GM04503 (cell line): Measurements from ENCODE around the gene CSNK2A2.

Experiments
- DNase-seq: peaks from one replicate; pipeline ENCODE4 v3.0.0-alpha.2; 2012; ENCODE audit warnings: low read depth

CSNK2A2 gene

DNA sequence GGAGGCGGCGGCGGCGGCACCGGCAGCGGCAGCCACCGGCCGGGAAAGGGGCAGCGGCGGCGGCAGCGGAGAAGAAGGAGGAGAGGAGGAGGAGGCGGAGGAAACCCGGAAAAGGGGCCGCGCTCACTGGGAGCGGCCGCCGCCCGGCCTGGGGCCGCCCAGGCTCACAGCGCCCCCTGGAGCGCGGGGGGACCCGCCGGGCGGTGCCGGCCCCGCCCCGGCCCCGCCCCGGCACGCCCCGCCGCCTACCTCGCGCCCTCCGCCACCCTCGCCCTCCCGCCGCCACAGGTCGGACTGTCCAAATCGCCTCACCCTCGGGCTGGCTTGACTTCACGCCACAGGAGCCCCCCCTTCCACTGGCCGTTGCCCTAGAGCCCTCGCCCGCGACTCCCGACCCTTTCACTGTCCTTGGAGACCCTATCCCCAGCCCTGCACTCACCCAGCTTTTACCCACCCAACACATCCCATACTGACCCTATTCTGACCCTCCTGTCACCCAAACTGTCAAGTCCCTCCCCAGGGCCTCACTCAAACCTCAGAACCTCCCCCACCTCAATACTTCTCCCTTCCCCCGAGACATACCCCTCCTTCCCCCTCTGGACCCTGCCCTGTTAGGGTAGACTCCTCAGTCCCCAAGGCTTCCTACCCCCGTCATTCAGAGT lies at the start of gene CSNK2A2:
TSS of gene CSNK2A2 (minus strand) at position 85 of the 662 bp plus-strand sequence. CDS start 370 bp downstream, outside the sequence.
- no peak for DNase-seq

DNA sequence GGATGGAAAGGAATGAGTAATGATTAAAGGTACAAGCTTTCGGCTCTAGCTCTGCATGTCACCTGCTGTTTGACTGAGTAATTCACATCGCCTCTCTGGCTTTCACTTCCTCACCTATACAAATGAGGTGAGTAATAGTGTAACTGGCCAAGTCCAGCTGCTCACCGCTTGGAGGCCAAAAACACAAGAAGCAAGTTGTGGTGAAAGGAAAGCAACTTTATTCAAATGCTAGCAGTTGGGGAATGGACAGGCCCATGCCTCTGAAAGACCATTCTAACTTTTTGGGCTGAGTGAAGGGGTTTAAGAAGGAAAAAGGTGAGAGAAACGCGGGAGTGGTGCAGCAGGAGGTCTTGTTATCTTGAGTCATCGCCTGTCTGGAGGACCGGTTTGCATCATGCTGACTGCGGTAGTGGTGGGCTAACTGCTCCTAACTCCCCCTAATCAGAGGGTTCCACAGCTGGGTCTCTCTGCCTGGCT lies 45.7 kb upstream of the CSNK2A2 start:
- no peak for DNase-seq

DNA sequence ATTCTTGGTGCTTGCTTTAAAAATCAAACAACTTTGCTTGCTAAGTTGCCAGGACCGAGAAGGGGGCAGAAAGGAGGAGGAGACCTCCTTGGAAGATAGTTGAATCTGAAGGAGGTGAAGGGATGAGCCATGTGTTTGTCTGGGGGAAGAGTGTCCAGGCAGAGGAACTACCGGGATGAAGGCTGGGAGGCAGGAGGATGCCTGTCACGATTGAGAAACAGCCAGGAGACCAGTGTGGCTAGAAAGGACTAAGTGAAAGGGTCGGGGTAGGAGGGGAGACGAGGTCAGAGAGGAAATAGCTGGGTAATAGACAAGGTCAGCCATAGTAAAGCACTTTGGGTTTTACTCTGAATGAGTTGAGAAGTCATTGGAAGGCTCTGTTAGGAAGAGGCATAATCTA lies 38.9 kb upstream of the CSNK2A2 start:
- DNase-seq = no peak

DNA sequence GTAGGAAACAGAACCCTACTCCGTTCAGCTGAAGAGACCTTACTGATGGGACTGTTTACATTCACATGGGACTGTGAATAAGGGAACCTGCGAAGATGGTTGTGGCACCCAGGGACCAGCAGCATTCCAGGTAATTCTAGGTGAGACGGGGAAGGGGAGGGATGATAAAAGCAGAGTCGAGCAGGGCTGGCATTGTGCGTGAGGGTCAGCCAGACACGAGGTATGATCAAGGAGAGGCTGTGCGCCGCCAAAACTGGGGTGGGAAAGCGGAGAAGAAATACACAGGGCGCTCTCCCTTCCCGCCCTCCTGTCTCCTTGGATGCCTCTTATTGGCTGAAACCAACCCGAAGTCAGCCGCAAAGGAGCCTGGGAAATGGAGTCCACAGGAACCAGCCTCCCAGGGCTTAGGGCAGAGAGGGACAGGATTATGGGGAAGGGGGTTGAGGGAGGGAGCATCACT lies 38.4 kb upstream of the CSNK2A2 start:
- peak; percentile 9 for DNase-seq

DNA sequence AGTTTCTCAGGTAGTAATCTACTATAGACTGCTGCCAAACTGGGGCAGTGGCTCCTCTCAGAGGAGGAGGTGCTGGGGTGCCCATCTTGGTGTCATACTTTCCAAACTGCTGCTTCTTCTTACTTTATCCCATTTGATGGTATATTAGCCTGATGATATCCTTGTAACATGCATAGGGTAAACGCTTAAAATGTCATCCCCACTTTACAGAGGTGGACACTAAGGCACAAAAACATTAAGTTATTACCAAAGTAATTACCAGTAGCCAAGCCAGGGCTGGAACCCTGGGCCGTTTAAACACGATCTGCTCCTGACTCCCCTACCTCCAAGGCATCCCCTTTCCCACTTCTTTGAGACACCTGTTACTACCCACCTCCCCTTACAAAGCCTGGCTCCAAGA lies 37.8 kb upstream of the CSNK2A2 start:
- no peak for DNase-seq

DNA sequence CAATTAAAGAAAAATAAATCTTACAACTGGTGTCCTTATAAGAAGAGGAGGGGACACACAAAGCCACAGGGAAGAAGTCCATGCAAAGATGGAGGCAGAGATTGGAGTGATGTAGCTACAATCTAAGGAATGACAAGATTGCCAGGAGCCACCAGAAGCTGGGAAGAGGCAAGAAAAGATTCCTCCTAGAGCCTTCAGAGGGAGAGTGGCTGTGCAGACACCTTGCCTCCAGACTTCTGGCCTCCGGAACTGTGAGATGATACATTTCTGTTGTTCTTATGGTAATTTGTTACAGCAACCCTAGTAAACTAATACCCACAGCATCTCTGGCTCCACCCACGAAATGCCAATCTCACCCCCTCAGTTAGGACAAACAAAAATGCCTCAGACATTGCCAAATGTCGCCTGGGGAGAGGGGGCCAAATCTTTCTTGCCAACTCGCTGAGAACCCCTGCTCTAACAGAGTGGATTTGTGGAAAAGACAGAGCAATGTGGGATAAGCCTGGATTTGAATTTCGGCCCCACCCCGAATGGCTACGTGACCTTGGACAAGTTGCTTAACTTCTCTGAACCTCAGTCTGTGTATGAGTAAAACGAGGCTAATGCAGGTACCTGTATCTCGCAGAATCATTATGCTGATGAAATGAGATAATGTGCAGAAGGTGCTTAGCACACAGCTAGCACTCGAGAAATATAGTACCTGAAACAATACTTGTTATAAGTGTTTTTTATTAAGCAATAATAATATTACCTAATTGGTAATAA lies 37.1 kb upstream of the CSNK2A2 start:
- no peak for DNase-seq

DNA sequence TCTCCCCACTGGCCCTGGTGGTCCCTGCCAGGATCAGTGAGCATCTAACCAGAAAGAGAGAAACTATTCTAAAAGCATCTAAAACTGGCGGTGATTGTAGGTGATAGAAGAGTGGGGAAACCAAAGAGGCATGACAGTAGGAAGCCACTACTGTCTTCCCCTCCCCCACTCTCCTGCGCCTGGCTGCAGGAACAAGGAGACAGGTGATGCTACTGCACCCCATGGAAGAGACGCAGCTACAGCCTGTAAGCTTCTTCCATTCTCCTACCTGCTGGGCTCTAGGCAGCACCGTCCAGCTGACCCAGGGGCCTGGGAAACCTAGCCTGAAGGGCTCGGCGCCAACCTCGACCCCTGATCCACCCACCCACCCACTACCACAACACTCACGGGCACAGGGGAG lies 32.4 kb upstream of the CSNK2A2 start:
- no peak for DNase-seq

DNA sequence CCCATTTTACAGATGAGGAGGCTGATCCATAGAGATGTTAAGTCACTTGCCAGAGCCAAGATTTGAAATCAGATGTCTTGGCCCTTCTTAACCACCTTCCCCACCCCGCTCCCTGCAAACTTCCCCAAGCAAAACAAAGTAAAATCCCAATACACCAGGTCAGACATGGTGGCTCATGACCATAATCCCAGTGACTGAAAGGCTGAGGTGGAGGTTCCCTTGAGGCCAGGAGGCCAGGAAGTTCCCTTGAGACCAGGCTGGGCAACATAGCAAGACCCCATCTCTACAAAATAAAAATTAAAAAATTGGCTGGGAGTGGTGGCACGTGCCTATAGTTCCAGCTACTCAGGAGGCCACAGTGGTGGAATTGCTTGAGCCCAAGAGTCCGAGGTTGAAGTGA lies 28.9 kb upstream of the CSNK2A2 start:
- no peak for DNase-seq

DNA sequence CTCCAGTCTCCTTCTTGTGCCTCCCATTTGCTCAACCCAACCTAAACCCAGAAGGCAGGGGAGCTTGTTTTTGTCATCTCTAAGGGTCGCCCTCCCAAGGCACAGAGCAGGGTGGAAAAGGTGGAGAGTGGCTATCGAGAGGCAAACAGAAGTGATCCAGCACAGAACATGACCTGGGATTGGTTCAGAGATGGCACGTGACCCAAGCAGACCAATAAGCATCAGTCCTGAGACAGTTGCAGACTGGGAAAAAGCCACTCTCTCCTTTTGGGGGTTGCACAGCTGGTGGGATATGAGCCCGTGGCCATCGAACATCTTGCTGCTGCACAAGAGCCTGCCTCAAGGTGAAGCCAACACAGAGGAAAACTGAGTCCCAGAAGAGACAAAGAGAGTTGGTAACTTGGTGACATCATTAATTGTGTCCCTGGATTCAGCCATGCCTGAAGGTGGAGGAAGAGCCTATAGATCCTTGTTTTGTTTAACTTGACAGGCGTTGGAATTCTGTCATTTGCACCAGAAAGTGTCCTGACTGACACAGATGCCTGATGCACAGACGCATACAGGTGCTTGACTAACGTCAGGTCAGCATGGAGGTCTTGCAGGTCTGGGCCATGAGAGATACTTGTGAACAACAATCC lies 28.2 kb upstream of the CSNK2A2 start:
- no peak for DNase-seq

DNA sequence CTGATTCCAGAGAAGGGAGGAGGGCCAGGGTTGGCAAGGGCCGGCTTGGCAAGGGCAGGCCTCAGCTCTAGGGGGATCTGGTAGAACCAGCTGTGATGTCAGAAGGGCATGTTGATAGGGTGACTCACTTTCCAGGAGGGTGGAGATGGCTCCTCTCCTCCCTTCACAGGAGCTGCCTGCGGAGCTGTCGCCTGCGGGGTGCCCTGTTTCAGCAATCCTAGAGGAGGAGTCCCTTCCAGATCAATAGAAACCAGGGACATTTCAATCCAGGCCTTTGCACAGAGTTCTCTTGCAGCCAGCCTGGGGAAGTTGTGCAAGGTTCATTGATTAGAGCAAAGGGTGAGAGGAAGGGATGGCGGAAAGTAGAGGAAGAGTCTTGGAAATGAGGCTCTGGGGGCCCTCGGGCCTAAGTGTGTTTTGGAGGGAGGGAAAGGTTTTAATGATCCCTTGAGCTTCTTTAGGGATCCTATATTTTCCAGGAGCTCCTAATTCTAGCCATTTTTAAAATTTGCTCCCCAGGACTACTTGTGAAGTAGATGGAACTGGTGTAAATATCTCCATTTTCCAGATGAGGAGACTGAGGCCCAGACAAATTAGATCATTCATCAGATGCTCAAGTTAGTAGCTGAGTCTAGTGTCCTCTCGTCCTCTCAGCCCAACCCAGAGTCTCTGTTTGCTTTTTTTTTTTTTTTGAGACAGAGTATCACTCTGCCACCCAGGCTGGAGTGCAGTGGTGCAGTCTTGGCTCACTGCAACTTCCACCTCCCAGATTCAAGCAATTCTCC lies 24.8 kb upstream of the CSNK2A2 start:
- no peak for DNase-seq

DNA sequence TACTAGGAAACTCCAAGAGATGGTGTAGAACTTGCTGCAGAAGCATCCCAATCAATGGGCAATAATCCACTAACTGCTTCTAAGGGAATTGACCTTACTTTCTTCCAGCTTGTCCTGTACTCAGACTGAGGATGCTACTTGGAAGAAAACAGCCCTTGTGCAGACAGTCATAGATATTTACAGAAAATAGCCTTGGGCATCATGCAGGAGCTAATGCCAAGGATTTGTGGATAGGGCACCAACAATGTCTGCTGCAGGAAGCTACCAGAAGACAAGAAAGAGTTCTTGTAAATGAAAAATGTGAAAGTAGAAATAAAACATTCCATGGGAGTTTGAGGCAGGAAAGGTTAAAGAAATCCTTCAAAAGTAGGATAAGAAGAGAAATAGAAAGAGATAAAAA lies 21.5 kb upstream of the CSNK2A2 start:
- no peak for DNase-seq

DNA sequence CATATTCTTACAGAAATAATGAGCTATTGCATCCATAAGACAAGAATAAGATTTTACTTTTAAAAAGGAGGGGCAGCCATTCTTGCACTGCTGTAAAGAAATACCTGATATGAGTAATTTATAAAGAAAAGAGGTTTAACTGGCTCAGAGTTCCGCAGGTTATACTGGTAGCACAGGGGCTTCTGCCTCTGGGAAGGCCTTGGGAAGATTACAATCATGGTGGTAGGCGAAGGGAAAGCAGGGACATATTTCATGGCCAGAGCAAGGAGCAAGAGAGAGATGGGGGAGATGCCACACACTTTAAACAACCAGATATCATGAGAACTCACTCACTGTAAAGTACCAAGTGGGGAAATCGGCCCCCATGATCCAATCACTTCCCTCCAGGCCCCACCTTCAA lies 20.9 kb upstream of the CSNK2A2 start:
- no peak for DNase-seq

DNA sequence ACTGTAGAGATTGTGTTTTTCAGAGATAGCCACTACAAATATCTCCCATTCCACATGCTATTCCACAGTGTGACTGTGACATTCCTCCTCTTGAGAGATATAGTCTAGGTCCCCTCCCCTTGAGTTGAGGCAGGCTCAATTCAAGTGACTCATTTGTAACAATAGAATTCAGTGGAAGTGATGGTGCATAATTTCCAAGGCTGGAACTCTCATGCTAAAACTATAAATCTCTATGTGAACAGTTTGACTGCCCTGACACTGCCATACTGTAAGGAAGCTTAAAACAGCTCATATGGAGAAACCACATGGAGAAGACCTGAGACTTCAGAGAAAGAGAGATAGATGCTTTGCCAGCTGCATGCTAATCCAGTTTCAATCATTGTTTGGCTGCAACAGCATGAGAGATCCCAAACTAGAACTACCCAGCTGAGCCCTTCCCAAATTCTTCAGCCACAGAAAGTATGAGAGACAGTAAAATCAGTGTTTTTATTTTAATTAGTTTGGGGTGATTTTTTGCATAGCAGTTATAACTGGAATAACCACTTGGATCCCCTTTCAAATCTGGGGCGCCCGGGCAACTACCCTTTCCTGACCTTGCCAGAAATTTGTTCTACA lies 19.5 kb upstream of the CSNK2A2 start:
- no peak for DNase-seq

DNA sequence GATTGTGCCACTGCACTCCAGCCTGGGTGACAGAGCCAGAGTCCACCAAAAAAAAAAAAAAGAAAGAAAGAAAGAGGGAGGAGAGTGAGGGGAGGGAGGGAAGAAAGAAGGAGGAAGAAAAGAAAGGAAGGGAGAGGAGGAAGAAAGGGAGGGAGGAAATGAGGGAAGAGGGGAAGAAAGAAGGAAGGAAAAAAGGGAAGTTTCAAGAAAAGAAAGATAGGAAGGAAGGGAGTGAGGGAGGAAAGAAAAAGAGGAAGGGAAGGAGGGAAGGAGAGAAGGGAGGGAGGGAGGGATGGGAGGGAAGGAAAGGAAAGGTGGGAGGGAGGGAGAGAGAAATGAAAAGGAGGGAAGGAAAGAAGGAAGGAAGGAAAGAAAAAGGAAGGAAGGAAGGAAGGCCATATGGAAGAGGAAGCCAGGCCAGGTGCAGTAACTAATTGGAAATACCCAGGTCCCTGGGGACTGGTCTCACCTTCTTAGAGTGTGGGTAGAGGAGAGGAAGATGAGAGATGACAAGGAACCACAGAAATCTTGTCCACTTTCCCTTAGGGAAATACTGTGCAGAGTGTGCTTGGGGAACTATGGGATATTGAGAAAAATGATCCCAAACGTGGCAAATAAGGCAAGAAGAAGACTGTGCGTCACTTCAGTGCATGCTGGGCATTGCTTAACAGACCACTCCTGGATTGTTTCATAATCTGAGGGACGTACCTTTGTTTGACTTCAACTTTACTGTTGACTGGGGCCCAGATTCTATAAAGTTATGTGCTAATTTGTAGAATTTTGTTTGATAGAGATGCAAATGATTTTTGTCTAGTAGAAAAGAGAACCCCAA lies 15.1 kb upstream of the CSNK2A2 start:
- DNase-seq = no peak

DNA sequence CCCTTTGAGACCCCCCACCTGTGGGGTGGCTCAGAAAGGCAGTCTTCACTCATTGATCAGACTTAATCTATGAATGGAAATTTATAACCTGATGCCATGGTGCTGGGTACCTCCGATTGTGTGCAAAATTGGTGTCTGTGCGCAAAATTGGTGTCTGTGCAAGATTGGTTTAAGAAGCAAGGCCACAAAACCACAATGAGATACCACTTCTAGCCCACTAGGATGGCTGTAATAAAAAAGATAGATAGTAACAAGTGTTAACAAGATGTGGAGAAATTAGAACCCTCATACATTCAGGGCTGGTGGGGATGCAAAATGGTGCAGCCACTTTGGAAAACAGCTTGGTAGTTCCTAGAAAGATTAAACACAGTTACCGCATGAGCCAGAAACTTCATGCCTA lies 13.9 kb upstream of the CSNK2A2 start:
- DNase-seq = no peak

DNA sequence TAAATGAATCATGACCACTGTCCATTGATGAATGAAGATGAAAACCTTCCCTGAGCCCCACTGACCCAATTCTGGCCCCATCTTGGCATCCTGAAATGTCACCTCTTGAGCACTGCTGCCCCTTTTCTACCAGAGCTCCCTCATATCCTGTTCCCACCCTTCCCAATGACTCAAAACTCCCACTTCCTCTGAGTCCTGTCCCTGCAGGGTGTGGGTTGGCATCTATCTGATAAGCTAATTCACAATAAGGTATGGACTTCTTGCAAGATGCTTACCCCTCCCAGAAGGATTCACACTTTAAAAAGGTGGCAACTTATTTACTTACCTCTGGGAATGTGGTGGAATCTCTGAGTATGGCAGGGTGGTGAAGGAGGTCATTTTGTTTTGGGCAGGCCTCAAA lies 13.3 kb upstream of the CSNK2A2 start:
- no peak for DNase-seq

DNA sequence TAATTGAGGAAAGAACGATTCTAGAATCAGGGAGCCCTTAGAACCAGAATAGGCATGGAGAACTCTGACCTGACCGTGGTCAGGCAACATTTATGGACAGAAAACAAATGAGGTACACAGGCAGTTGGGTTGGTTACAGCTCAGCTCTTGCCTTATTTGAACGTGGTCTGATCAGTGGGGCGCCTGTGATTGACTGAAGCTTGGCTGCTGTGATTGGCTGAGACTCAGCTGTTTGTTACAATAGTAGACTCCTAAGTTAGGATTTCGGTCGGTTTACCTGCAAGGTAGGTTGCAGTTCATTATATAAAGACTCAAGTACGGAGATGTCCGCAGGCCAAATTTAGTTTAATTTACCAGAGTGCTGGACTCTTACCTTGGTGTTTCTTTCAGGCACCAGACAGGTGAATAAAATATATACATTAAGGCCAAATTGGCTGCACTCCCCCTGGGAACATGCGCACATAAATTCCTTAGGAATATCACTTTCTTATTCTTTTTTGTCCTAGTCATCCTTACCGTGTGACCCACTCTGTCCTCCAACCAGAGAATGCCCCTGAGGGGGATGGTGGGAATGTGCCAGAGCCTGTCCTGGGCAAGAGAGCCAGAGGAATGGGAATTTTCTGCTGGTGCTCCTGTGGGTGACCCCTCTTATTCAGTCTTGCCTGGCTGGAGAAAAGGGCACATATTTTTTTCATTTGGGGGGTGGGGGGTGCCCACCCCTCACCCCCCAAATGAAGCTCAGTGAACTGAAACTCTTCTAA lies 7.5 kb upstream of the CSNK2A2 start:
- DNase-seq = no peak

DNA sequence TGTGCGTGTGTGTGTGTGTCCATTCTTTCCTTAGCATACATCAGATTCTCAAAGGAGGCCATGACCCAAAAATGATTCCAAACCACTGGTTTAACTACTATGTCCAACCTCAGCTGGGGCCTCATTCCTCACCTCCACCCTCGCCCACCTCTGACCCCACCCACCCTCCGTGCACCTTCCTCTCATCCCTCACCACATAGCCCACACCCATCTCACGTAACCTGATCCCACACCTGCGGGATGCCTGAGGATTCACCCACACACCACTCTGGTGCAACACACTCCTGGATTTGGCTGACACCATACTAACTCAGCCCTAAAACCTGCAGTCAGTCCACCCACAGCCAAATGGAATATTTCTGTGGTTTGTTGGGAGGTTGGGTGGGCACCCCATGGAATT lies 3.3 kb upstream of the CSNK2A2 start:
- DNase-seq = no peak

DNA sequence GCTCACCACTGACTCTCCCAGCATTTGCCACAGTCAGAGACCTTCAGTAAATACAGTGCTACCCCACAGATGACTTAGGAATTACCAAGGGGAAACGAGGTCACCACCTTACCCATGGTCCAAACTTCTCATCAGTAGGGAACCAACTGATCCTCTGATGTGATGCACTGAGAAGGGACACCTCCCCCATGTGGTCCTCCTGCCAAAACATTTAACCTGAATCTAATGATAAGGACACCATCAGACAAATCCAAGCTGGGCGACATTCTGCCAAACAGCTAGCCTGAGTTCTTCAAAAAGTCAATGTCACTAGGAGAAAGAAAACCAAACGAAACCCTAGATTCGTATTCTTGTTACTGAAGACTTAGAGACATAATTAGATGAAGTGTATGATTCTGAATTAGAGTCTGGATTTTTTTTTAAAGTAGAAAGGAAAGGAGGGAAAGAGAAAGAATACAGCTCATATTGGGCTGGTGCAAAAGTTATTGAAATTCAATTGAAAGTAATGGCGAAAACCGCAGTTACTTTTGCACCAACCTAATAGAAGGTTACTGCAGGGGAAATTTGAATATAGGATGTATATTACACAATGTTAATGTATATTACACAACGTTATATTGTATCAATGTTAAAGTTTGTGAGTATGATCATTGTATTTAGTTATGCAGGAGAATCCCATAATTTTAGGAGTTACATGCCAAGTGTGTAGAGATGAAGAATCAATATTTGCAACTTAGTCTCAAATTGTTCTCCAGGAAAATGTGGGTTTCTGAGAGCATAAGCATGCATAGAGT lies 2.3 kb upstream of the CSNK2A2 start:
- DNase-seq = no peak
